Body of pancreas (tissue), 4 donors: ENCODE measurements around the gene OR5D14. TPM values are rescaled to one million over a fixed set of nuclear protein-coding genes. Genes with fewer than 3 reads are reported as not detected.

ENCODE experiments used
- ATAC-seq: fragments of 150-250 bp; one replicate; pipeline ENCODE4 v1.9.1; 2016
- DNase-seq, 4 donors: peaks; one replicate each; pipeline ENCODE4 v3.0.0-alpha.2; 2019
- H3K27ac ChIP-seq, 4 donors: fragments of 200-600 bp; sonication (generic); 1 replicate in 3 of 4; 2 replicates in 1 of 4; pipeline versions ENCODE4 v1.5.1 to v1.6.1; 2016 to 2019; ENCODE audit warnings: mild to moderate bottlenecking in 1 of 4, mixed read lengths in 1 of 4, moderate library complexity in 1 of 4
- H3K27me3 ChIP-seq, 2 donors: fragments of 200-600 bp; sonication (generic); one replicate each; pipeline ENCODE4 v1.6.0; 2016; ENCODE audit warnings: mild to moderate bottlenecking in 1 of 2
- H3K36me3 ChIP-seq, 2 donors: fragments of 200-600 bp; sonication (generic); replicated peaks in 1 of 2; 2 replicates each; pipeline ENCODE4 v1.5.1; 2016; ENCODE audit warnings: low read depth in 2 of 2; ENCODE audit not compliant: insufficient read depth in 1 of 2
- H3K4me1 ChIP-seq: fragments of 200-600 bp; sonication (generic); one replicate; pipeline ENCODE4 v1.6.0; 2016
- H3K4me3 ChIP-seq, 2 donors: fragments of 200-600 bp; sonication (generic); 1 replicate in 1 of 2; 2 replicates in 1 of 2; pipeline ENCODE4 v1.5.1; 2016 to 2019
- H3K9me3 ChIP-seq, 3 donors: fragments of 200-600 bp; sonication (generic); 1 replicate in 2 of 3; 2 replicates in 1 of 3; pipeline ENCODE4 v1.5.1; 2016
- POLR2A ChIP-seq, 3 donors: fragments of 450-650 bp; IDR thresholded peaks; one replicate each; pipeline ENCODE4 v1.6.1; 2016; ENCODE audit warnings: antibody characterized with exemption in 3 of 3, mild to moderate bottlenecking in 2 of 3
- WGBS, 2 donors: methylation state at CpG; one replicate each; pipeline ENCODE4 v1.1.5; 2017; 5-methylcytosine and 5-hydroxymethylcytosine counted together
- intact Hi-C: fragments of 100-400 bp; cut with DNase I; formaldehyde crosslinking; loops from one replicate; pipeline ENCODE4 v1.15.1; 2023
- total RNA-seq, 2 donors: library from RNA; depleted of rRNA; stranded (reverse); fragments of >200 nt; gene quantifications; one replicate each; pipeline ENCODE4 v1.1.0, GENCODE V29; 2016
- TF ChIP-seq, protein P1 (sequence below), 7 experiments: fragments of 450-650 bp in 4 of 7; fragments of 200-600 bp in 3 of 7; sonication (generic) in 3 of 7; IDR thresholded peaks; one replicate each; pipeline ENCODE4 v1.5.1; 2016 to 2019; ENCODE audit warnings: antibody characterized with exemption in 7 of 7

OR5D14 gene
- total RNA-seq, 2 donors from 2014 or later: not detected

DNA sequence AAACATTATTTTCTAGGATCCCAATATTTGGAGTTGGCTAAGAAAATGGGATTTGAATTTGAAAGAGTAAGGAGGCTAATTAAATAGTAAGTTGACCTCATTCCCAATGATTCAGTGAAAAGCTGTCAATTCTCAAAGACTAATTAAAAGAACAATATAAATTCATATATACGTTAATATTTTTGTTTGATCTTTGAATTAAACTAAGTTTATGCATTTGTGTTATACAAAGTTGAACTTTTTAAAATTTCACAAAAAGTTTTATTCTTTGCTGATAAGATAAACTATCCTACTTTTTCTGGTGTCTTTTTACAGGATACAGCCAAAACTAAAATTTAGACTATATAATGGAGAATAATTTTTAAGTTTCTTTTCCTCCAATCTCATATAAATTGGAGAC lies 15.7 kb downstream of the OR5D14 start, which contains the start of gene OR5L1:
Gene OR5L1 (plus strand): TSS at position 301 of the 400 bp plus-strand sequence. CDS start 100 bp downstream, outside the sequence.
- no peaks in the 10 kb centered on the region for H3K4me1 ChIP-seq
- H3K4me3 ChIP-seq: no peak within 1 kb of the TSS
- no peak for TF ChIP-seq POLR2A (IDR thresholded peaks at IDR 0.05)
- TF ChIP-seq, protein P1, sequence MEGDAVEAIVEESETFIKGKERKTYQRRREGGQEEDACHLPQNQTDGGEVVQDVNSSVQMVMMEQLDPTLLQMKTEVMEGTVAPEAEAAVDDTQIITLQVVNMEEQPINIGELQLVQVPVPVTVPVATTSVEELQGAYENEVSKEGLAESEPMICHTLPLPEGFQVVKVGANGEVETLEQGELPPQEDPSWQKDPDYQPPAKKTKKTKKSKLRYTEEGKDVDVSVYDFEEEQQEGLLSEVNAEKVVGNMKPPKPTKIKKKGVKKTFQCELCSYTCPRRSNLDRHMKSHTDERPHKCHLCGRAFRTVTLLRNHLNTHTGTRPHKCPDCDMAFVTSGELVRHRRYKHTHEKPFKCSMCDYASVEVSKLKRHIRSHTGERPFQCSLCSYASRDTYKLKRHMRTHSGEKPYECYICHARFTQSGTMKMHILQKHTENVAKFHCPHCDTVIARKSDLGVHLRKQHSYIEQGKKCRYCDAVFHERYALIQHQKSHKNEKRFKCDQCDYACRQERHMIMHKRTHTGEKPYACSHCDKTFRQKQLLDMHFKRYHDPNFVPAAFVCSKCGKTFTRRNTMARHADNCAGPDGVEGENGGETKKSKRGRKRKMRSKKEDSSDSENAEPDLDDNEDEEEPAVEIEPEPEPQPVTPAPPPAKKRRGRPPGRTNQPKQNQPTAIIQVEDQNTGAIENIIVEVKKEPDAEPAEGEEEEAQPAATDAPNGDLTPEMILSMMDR (IDR thresholded peaks at IDR 0.05): no peak
- H3K27ac ChIP-seq: no peak within 1 kb of the TSS
- DNase-seq: no peak
- intact Hi-C loops: no loop called here
- H3K36me3 ChIP-seq: no peaks in the 10 kb centered on the region
- ATAC-seq: no peak
- H3K9me3 ChIP-seq: peaks cover 0 to 1% (median 0%) of the 10 kb centered on the region in 3 donors
- 65 to 75% methylated on average over 1 of the region's 1 CpG for WGBS, 2 donors
- H3K27me3 ChIP-seq: no peaks in the 10 kb centered on the region

DNA sequence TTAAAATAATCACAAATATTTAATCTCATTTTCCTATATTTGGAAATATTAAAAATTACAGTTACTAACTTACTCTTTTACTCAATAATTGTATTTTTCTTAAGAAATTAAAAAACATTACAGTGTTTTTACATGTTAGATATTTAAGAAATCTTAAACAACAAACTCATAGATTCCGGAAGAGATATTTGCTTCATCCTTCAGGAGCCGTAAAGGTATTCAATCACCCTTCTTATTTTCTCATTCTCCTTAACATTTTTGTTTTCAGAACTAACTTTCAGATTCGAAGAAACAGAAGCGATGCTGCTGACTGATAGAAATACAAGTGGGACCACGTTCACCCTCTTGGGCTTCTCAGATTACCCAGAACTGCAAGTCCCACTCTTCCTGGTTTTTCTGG lies 24.0 kb downstream of the OR5D14 start, which contains the start of gene OR5D18:
Gene OR5D18 (plus strand): TSS at position 301 of the 400 bp plus-strand sequence. CDS start 0 bp downstream, at position 301.
- no peak for DNase-seq
- 64 to 67% methylated on average over 5 of the region's 5 CpGs for WGBS, 2 donors
- TF ChIP-seq, protein P1 (IDR thresholded peaks at IDR 0.05): no peak
- no peak for TF ChIP-seq POLR2A (IDR thresholded peaks at IDR 0.05)
- Histone ChIP-seq H3K27ac (no peak within 1 kb of the TSS), H3K27me3 (no peaks in the 10 kb centered on the region), H3K36me3 (no peaks in the 10 kb centered on the region), H3K4me1 (no peaks in the 10 kb centered on the region), H3K9me3 (no peaks in the 10 kb centered on the region), H3K4me3 (no peak within 1 kb of the TSS)
- no peak for ATAC-seq
- intact Hi-C loops: no loop called here

DNA sequence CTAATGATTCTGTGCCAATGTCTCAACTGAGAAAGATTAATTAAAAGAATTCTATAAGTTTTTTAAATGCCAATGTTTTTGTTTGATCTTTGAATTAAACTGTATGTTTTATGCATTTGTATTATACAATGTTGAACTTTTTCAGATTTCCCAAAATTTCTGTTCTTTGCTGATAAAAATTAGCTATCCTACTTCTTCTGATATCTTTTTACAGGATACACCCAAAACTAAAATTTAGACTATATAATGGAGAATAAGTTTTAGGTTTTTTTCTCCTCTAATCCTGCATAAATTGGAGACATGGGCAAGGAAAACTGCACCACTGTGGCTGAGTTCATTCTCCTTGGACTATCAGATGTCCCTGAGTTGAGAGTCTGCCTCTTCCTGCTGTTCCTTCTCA lies 31.6 kb downstream of the OR5D14 start, which contains the start of gene OR5L2:
Gene OR5L2 (plus strand): TSS at position 301 of the 400 bp plus-strand sequence. CDS start 0 bp downstream, at position 301.
- Histone ChIP-seq H3K4me3 (no peak within 1 kb of the TSS), H3K27ac (no peak within 1 kb of the TSS), H3K9me3 (no peaks in the 10 kb centered on the region), H3K27me3 (no peaks in the 10 kb centered on the region), H3K36me3 (no peaks in the 10 kb centered on the region), H3K4me1 (no peaks in the 10 kb centered on the region)
- ATAC-seq (no peak), DNase-seq (no peak)
- intact Hi-C loops: no loop called here
- TF ChIP-seq POLR2A (IDR thresholded peaks at IDR 0.05): no peak
- TF ChIP-seq, protein P1 (IDR thresholded peaks at IDR 0.05): no peak

GRCh38 chr11:55838452-55838851 lies 43.1 kb downstream of the OR5D14 start, which contains the start of gene OR5D16:
Gene OR5D16, plus strand, starts transcription at chr11:55838752. Its CDS starts 0 bp downstream, at chr11:55838752.
- no peaks in the 10 kb centered on the region for H3K36me3 ChIP-seq
- intact Hi-C loops: no loop called here
- H3K4me1 ChIP-seq: no peaks in the 10 kb centered on the region
- no peaks in the 10 kb centered on the region for H3K27me3 ChIP-seq
- ATAC-seq (no peak), DNase-seq (no peak)
- H3K27ac ChIP-seq: no peak within 1 kb of the TSS
- no peak within 1 kb of the TSS for H3K4me3 ChIP-seq
- 13 to 25% methylated on average over 3 of the region's 3 CpGs for WGBS, 2 donors
- no peaks in the 10 kb centered on the region for H3K9me3 ChIP-seq
- no peak for TF ChIP-seq POLR2A (IDR thresholded peaks at IDR 0.05)
- TF ChIP-seq, protein P1 (IDR thresholded peaks at IDR 0.05): no peak

Other genes starting within 250 kb of the OR5D14 start
- not detected for gene OR4C15, start 241.1 kb upstream of the OR5D14 start, total RNA-seq
- not detected for gene OR4C16, start 223.4 kb upstream of the OR5D14 start, total RNA-seq
- gene OR4C11, start 187.9 kb upstream of the OR5D14 start, total RNA-seq: not detected
- not detected for gene OR4P4, start 160.4 kb upstream of the OR5D14 start, total RNA-seq
- not detected for gene OR4S2, start 147.2 kb upstream of the OR5D14 start, total RNA-seq
- gene OR4C6, start 133.4 kb upstream of the OR5D14 start, total RNA-seq: not detected
- not detected for gene OR5D13, start 22.1 kb upstream of the OR5D14 start, total RNA-seq
- gene OR5L1, start 15.8 kb downstream of the OR5D14 start, total RNA-seq: not detected
- gene OR5D18, start 24.1 kb downstream of the OR5D14 start, total RNA-seq: not detected
- gene OR5L2, start 31.7 kb downstream of the OR5D14 start, total RNA-seq: not detected
- gene OR5D16, start 43.2 kb downstream of the OR5D14 start, total RNA-seq: not detected
- not detected for gene TRIM51, start 87.7 kb downstream of the OR5D14 start, total RNA-seq
- gene OR5W2, start 119.0 kb downstream of the OR5D14 start, total RNA-seq: not detected
- gene OR5I1, start 140.8 kb downstream of the OR5D14 start, total RNA-seq: not detected
- gene OR10AG1, start 174.4 kb downstream of the OR5D14 start, total RNA-seq: not detected
- not detected for gene OR5F1, start 199.1 kb downstream of the OR5D14 start, total RNA-seq
- gene OR5AS1, start 232.1 kb downstream of the OR5D14 start, total RNA-seq: not detected